ENCODE measurements around the gene PSME2.

PSME2 gene

GRCh38 chr14:24139272-24139934 lies 7.0 kb downstream of the PSME2 start:
- Mint-ChIP-seq H3K27ac (peak overlapping the region; percentile 22), H3K36me3 (peaks cover 27% of the 10 kb centered on the region), H3K4me1 (peaks cover 46% of the 10 kb centered on the region), H3K27me3 (no peaks in the 10 kb centered on the region), H3K9me3 (no peaks in the 10 kb centered on the region), H3K4me3 (peak overlapping the region; percentile 41)
- ATAC-seq (ENCODE audit: low read depth) (no peak), DNase-seq (ENCODE audit: low spot score in 2 of 2) (no peak)

GRCh38 chr14:24138396-24139271 lies 7.8 kb downstream of the PSME2 start:
- H3K27ac Mint-ChIP-seq, result peak overlapping the region; percentile 22
- peaks cover 43% of the 10 kb centered on the region for H3K4me1 Mint-ChIP-seq
- H3K4me3 Mint-ChIP-seq, result peak overlapping the region; percentile 41
- DNase-seq (ENCODE audit: low spot score in 2 of 2), result no peak
- H3K27me3 Mint-ChIP-seq, result no peaks in the 10 kb centered on the region
- H3K9me3 Mint-ChIP-seq, result no peaks in the 10 kb centered on the region
- peaks cover 24% of the 10 kb centered on the region for H3K36me3 Mint-ChIP-seq
- no peak for ATAC-seq (ENCODE audit: low read depth)

GRCh38 chr14:24137529-24138395 lies 8.6 kb downstream of the PSME2 start:
- Mint-ChIP-seq H3K27ac (no peak overlapping the region), H3K9me3 (no peaks in the 10 kb centered on the region), H3K4me1 (peaks cover 42% of the 10 kb centered on the region), H3K27me3 (no peaks in the 10 kb centered on the region), H3K36me3 (peaks cover 20% of the 10 kb centered on the region), H3K4me3 (peak overlapping the region; percentile 44)
- no peak for ATAC-seq (ENCODE audit: low read depth)
- DNase-seq (ENCODE audit: low spot score in 2 of 2), result no peak

GRCh38 chr14:24136684-24137528 lies 9.5 kb downstream of the PSME2 start:
- Mint-ChIP-seq H3K4me3 (peak overlapping the region; percentile 92), H3K36me3 (peaks cover 20% of the 10 kb centered on the region), H3K27ac (peak overlapping the region; percentile 98), H3K27me3 (no peaks in the 10 kb centered on the region), H3K9me3 (no peaks in the 10 kb centered on the region), H3K4me1 (peaks cover 45% of the 10 kb centered on the region)
- ATAC-seq (ENCODE audit: low read depth) (no peak), DNase-seq (ENCODE audit: low spot score in 2 of 2) (no peak)

- H3K4me3 Mint-ChIP-seq, result peak within 1 kb of the TSS; percentile 92
- no peaks in the 10 kb centered on the region for H3K9me3 Mint-ChIP-seq
- ATAC-seq (ENCODE audit: low read depth) (peak; percentile 90), DNase-seq (ENCODE audit: low spot score in 2 of 2) (peak; percentile 95)
- H3K27me3 Mint-ChIP-seq, result no peaks in the 10 kb centered on the region
- H3K36me3 Mint-ChIP-seq, result peaks cover 22% of the 10 kb centered on the region
- peak within 1 kb of the TSS; percentile 98 for H3K27ac Mint-ChIP-seq
- peaks cover 46% of the 10 kb centered on the region for H3K4me1 Mint-ChIP-seq
Observed at GRCh38 chr14:24135834-24136683, 10.4 kb downstream of the PSME2 start, which contains the start of gene PSME1. Gene PSME1, plus strand, starts transcription at chr14:24136194. Its CDS starts 69 bp downstream, at chr14:24136263.

- H3K4me1 Mint-ChIP-seq, result peaks cover 42% of the 10 kb centered on the region
- H3K9me3 Mint-ChIP-seq, result no peaks in the 10 kb centered on the region
- ATAC-seq (ENCODE audit: low read depth) (peak; percentile 4), DNase-seq (ENCODE audit: low spot score in 2 of 2) (peak in 1 of 2 donors; percentile 27)
- H3K4me3 Mint-ChIP-seq, result peak overlapping the region; percentile 92
- H3K27me3 Mint-ChIP-seq, result no peaks in the 10 kb centered on the region
- peaks cover 23% of the 10 kb centered on the region for H3K36me3 Mint-ChIP-seq
- peak overlapping the region; percentile 98 for H3K27ac Mint-ChIP-seq
Observed at GRCh38 chr14:24135584-24135833, 10.9 kb downstream of the PSME2 start.

- Mint-ChIP-seq H3K4me1 (peaks cover 34% of the 10 kb centered on the region), H3K9me3 (no peaks in the 10 kb centered on the region), H3K27me3 (no peaks in the 10 kb centered on the region), H3K4me3 (no peak overlapping the region), H3K36me3 (peaks cover 15% of the 10 kb centered on the region), H3K27ac (no peak overlapping the region)
- DNase-seq (ENCODE audit: low spot score in 2 of 2) (no peak), ATAC-seq (ENCODE audit: low read depth) (no peak)
Observed at GRCh38 chr14:24133735-24134134, 12.7 kb downstream of the PSME2 start.

GRCh38 chr14:24132976-24133375 lies 13.4 kb downstream of the PSME2 start:
- no peaks in the 10 kb centered on the region for H3K27me3 Mint-ChIP-seq
- H3K9me3 Mint-ChIP-seq, result no peaks in the 10 kb centered on the region
- H3K4me3 Mint-ChIP-seq, result peak overlapping the region; percentile 6
- no peak for DNase-seq (ENCODE audit: low spot score in 2 of 2)
- ATAC-seq (ENCODE audit: low read depth), result no peak
- peaks cover 30% of the 10 kb centered on the region for H3K4me1 Mint-ChIP-seq
- H3K27ac Mint-ChIP-seq, result peak overlapping the region; percentile 29
- peaks cover 11% of the 10 kb centered on the region for H3K36me3 Mint-ChIP-seq

- Mint-ChIP-seq H3K4me3 (no peak overlapping the region), H3K4me1 (peaks cover 33% of the 10 kb centered on the region), H3K27me3 (no peaks in the 10 kb centered on the region), H3K36me3 (peaks cover 10% of the 10 kb centered on the region), H3K9me3 (no peaks in the 10 kb centered on the region), H3K27ac (peak overlapping the region; percentile 47)
- no peak for ATAC-seq (ENCODE audit: low read depth)
- DNase-seq (ENCODE audit: low spot score in 2 of 2), result no peak
Observed at GRCh38 chr14:24132061-24132685, 14.2 kb downstream of the PSME2 start.

GRCh38 chr14:24131549-24131966 lies 14.9 kb downstream of the PSME2 start:
- DNase-seq (ENCODE audit: low spot score in 2 of 2) (no peak), ATAC-seq (ENCODE audit: low read depth) (no peak)
- Mint-ChIP-seq H3K9me3 (no peaks in the 10 kb centered on the region), H3K36me3 (peaks cover 7% of the 10 kb centered on the region), H3K4me3 (no peak overlapping the region), H3K27me3 (no peaks in the 10 kb centered on the region), H3K27ac (peak overlapping the region; percentile 47), H3K4me1 (peaks cover 27% of the 10 kb centered on the region)

- no peak for ATAC-seq (ENCODE audit: low read depth)
- H3K27ac Mint-ChIP-seq, result no peak overlapping the region
- H3K9me3 Mint-ChIP-seq, result no peaks in the 10 kb centered on the region
- H3K4me1 Mint-ChIP-seq, result peaks cover 26% of the 10 kb centered on the region
- H3K36me3 Mint-ChIP-seq, result peaks cover 7% of the 10 kb centered on the region
- no peaks in the 10 kb centered on the region for H3K27me3 Mint-ChIP-seq
- no peak overlapping the region for H3K4me3 Mint-ChIP-seq
- DNase-seq (ENCODE audit: low spot score in 2 of 2), result no peak
Observed at GRCh38 chr14:24130717-24131548, 15.5 kb downstream of the PSME2 start.

- Mint-ChIP-seq H3K27ac (no peak within 1 kb of the TSS), H3K36me3 (peaks cover 7% of the 10 kb centered on the region), H3K4me3 (no peak within 1 kb of the TSS), H3K9me3 (no peaks in the 10 kb centered on the region), H3K4me1 (peaks cover 23% of the 10 kb centered on the region), H3K27me3 (no peaks in the 10 kb centered on the region)
- DNase-seq (ENCODE audit: low spot score in 2 of 2) (no peak), ATAC-seq (ENCODE audit: low read depth) (no peak)
Observed at GRCh38 chr14:24130380-24130716, 16.1 kb downstream of the PSME2 start, which contains the start of gene FITM1. Gene FITM1, plus strand, starts transcription at chr14:24130659. Its CDS starts 905 bp downstream, at chr14:24131564.
